Measurements from ENCODE around the gene PIP5K1C.

Gene PIP5K1C

GRCh38 chr19:3700242-3701032 is at the start of gene PIP5K1C:
PIP5K1C (minus strand) TSS chr19:3700468; CDS start chr19:3700390, 78 bp downstream.
- no peak for FAIRE-seq

GRCh38 chr19:3748965-3749364 is 48.7 kb upstream of the PIP5K1C start:
- no peak for FAIRE-seq

- FAIRE-seq, result no peak
Measured at GRCh38 chr19:3746371-3747056, 46.2 kb upstream of the PIP5K1C start.

GRCh38 chr19:3745363-3746045 is 45.2 kb upstream of the PIP5K1C start:
- no peak for FAIRE-seq

- FAIRE-seq, result peak; percentile 90
Measured at GRCh38 chr19:3743486-3743885, 43.2 kb upstream of the PIP5K1C start.

GRCh38 chr19:3740431-3740830 is 40.2 kb upstream of the PIP5K1C start:
- FAIRE-seq, result no peak

GRCh38 chr19:3738477-3739220 is 38.4 kb upstream of the PIP5K1C start:
- no peak for FAIRE-seq

- no peak for FAIRE-seq
Measured at GRCh38 chr19:3737487-3738205, 37.4 kb upstream of the PIP5K1C start.

- no peak for FAIRE-seq
Measured at GRCh38 chr19:3736106-3736724, 35.9 kb upstream of the PIP5K1C start.

GRCh38 chr19:3734310-3734600 is 34.0 kb upstream of the PIP5K1C start:
- FAIRE-seq, result no peak

GRCh38 chr19:3733549-3734309 is 33.5 kb upstream of the PIP5K1C start:
- no peak for FAIRE-seq

- no peak for FAIRE-seq
Measured at GRCh38 chr19:3732108-3732507, 31.8 kb upstream of the PIP5K1C start.

GRCh38 chr19:3730457-3730958 is 30.2 kb upstream of the PIP5K1C start:
- FAIRE-seq, result no peak

GRCh38 chr19:3725640-3726310 is 25.5 kb upstream of the PIP5K1C start:
- FAIRE-seq, result no peak

- no peak for FAIRE-seq
Measured at GRCh38 chr19:3725121-3725520, 24.9 kb upstream of the PIP5K1C start.

GRCh38 chr19:3723883-3724282 is 23.6 kb upstream of the PIP5K1C start:
- no peak for FAIRE-seq

- FAIRE-seq, result no peak
Measured at GRCh38 chr19:3723110-3723488, 22.8 kb upstream of the PIP5K1C start.

GRCh38 chr19:3722443-3723109 is 22.3 kb upstream of the PIP5K1C start:
- FAIRE-seq, result no peak

- FAIRE-seq, result no peak
Measured at GRCh38 chr19:3721887-3722442, 21.7 kb upstream of the PIP5K1C start.
